DMS53 treated with DMSO at 0.1 percent for 48 hours (cell line): Measurements from ENCODE around the gene SVIP.

Experiments
- DNase-seq: peaks from one replicate; lab custom pipeline; 2025; ENCODE audit not compliant: unreplicated experiment; lab: John Stamatoyannopoulos, UW

Gene SVIP

DNA sequence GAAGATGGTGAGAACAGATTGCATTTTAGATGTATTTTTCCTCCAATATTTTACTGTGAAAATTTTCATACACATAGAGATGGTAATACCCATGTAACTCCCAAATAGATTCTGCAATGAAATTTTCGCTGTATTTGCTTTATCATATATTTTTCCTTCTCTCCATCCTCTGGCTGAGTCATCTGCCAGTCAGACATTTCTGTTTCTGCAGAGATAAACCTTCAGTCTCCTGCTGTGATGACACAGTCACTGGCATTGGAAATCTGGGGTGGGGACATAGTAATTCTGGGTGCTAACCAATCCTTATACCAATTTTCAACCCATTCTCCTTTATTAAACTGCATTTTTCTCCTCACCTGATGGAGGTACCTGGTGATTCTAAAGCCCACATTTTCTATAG, 33.7 kb downstream of the SVIP start:
- DNase-seq = no peak

DNA sequence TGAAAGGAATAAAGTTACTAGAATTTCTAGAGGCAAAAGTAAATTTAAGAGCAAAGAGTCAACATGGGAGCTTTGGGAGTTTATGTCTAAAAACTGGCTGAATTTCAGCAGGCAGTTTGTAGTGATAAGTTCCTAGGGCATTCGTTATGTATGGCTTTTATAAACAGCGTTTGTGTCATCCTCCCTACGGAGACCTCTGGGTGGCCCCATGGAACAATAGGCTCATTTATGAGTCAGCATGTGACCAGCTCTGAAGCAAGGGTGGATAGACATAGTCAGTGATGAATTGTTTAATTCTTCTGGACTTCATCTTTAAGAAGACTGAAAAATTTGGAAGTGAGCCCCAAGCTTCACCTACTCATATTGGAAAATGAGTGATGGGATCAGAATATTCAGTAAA, 37.1 kb downstream of the SVIP start:
- DNase-seq = no peak

DNA sequence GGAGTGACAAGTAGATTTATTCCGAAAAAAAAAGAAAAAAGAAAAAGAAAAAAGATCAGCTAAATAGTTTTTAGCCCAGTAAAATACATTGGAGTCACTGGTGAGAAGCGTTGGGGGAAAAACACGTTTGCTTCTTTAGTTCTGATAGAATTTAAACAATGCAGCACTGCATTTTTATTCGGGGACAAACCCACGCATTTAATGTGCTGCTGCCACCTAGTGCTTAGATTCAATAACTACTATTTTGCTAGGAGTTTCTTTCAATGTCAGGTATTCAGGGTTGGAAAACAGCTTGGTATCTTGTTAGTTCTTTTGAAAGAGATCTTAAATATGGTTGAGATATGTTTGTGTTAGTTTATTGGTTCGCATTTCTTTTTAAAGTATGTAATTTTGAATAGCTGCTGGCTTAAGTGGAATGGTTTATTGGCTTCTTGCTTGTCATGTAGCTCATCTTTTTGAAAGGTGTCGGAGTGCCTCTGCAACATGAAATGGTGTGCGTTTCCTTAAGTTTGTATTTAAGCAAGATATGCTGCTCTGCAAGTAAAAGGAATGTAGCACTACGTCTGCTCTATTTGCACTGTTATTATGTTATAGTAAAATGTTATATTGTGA, 41.9 kb downstream of the SVIP start:
- peak; percentile 53 for DNase-seq

DNA sequence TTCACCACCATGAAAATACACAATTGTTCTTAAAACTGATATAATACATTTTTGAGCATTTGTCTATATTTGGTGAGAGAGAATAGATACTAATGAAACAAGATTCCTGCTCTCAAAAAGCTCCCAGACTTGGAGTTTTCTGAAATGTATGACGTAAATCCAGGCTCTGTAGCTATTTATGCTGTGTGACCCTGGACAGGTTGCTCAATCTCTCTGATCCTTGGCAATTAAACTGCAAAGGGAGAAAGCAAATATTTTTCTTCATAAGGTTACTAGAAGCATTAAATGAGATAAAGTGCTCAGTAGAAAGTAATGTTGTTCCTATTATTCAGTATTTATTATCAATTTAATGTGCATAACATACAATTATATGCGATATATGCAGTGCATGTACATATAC, 42.5 kb downstream of the SVIP start:
- no peak for DNase-seq

DNA sequence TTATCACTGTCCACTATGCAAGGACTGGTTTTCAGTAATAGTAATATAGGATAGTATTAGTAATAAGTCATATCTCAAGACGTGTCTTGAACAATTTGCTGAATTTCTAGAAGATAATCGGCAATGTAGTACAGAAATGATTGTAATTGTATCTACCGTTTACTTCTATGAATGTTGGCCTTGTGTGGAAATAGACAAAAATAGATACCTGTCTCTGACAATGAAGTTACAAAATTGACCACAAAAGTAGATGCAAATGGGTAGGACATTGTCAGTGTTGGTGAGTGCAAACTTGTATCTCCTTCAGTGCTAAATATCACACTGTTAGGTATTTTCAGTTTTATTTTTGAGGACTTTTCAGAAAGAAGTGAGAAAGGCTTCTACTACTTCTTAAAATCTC, 43.1 kb downstream of the SVIP start:
- no peak for DNase-seq

DNA sequence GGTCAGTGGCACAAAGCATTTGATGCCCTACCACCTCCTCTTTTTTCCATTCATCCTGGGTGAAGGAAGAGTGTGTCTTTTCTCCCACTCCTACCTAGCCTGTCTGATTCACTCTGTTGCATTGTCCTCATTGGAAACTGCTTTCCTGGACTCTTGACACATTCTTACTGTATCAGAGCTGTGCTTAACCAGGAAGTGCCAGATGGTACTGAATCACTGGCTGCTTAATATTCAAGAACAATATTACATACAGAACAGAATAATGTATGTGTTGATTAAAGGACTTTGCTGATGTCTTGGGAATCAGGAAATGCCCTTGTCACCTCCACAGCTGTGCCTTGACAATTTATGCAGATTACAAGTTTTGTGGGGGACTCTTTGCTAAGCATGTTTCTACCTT, 44.4 kb downstream of the SVIP start:
- peak; percentile 15 for DNase-seq

DNA sequence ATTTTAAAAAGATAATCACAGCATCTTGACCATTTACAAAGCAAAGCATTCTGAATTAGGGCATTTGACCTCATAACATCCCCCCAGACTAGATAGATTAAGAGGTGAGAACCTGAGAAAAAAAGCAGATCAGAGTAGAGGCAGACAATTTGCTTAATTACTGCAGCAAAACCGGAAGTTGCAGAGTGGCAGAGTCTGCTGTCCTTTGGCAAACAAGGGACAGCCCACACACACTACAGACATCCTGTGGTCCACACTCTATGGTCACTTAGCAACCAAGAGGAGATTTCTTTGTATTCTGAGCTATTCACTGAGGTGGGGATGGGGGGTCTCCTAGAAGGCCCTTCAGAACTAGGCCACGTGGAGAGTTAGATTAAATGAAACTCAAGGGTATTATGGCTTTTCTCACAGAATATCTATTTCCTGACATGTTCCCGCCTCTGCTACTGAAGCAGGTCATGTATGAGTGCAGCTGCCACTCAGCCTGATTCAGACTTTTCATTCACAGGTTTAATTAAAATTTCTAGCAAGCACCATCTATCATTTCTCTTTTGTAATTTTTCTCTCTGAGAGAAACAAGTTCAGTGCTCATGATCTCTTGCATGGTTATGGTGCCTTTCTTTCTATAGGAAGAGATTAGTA, 48.5 kb downstream of the SVIP start:
- peak; percentile 42 for DNase-seq

DNA sequence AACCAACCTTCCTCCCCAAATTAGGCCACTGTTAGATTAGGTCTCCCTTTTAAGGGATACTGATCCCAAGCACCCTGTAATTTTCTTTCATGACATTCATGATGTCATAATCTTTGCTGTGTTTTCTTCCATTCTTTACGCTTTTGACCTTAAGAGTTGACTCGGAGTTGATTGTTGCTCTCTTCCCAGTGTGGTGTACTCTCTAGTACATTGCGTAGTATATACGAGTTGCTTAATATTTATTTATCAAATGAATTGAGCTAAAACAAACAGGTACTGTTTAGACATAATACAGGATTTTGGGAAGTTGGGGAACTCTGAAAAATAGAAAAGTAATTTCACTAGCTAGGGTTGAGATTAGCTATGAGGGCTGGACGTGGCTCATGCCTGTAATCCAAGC, 49.8 kb downstream of the SVIP start:
- DNase-seq = no peak

DNA sequence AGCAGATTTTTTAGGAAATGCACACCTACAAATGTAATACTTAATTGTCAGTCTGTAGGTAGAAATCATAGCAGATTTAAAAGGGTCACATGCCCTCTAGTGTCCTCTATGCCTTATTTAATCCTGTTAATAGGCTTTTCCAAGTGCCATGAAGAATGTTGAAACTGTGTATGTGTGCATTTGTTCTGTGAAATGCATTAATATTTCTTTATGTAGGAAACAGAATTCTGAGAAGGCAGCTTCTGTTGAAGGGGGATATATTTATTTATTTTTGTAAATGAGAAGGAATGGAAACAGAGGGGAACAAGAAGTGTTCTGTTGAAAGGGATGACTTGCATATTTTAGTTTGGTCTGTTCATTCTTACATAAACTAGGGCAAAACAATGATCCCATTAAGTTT, 51.0 kb downstream of the SVIP start:
- DNase-seq = peak; percentile 23

DNA sequence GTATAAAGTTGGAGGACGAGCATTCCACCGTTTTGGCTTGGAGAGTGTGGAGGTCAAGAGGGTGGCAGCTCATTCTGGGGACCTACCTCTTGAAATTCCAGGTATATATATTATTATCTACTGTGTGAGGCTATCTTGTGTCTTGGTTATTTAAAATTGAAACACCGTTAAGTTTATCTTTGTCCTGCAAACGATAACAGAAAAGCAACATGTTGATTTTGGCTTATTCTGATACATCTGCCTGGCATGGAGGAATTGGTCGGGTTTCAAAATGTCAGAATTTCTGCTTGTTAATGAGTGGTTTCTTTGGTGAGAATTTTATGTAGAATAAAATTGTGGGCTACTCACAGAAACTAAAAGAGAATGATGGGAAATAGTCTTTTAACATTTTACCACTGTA, 54.4 kb downstream of the SVIP start:
- no peak for DNase-seq

DNA sequence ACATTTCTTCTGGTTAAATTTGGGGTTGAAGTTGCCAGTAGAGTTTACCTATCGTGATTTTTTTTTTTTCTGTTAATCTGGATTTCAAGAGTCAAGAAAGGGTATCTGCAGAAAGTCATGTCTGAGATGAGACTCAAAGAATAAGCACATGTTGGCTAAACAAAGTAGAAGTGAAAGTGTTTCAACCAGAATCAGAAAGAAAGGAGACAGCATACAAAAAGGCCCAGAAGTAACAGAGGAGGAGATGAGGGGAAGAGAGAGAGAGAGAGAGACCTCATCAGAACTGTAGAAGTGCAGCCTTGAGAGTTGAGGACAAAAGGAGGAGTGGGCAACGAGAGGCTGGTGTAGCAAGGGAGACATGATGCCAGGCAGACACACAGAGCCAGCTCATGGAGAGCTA, 54.9 kb downstream of the SVIP start:
- no peak for DNase-seq

DNA sequence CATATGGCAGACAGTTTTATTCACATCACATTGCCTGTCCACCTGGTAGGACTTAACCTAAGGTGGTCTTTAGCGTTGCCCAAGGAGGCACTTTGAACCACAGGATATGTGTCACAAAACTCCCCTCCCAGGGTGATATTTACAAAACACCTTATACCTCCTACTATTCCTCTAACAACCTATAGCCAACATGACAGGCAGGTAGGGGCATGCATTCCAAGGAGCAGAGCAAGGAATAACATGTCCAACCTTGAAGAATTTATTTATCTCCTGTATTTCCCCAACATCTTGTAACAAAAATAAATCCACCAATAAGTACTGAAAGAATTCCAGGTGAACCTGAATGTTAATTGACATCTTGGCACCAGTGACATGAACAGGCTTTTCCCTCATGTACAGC, 60.5 kb downstream of the SVIP start:
- DNase-seq = no peak
